Measurements from ENCODE around the gene NUP160.
"Not testable (repeated sequence)": the region's sequence is repeated elsewhere in the genome, so short reads cannot be mapped to it uniquely, and the experiment has no call there.

NUP160 gene

GRCh38 chr11:47750725-47751124 lies 97.4 kb downstream of the NUP160 start:
- peaks cover 94% of the 10 kb centered on the region for H3K36me3 ChIP-seq (ENCODE audit: insufficient read depth, low read depth, low read length)
- no peak overlapping the region for H3K4me3 ChIP-seq (ENCODE audit: low read length)
- no peak overlapping the region for H3K9ac ChIP-seq (ENCODE audit: low read depth, low read length)
- H3K27me3 ChIP-seq (ENCODE audit: insufficient read depth, low read length), result no peaks in the 10 kb centered on the region
- H3K4me1 ChIP-seq (ENCODE audit: insufficient read depth, low read length), result no peaks in the 10 kb centered on the region
- H3K9me3 ChIP-seq (ENCODE audit: insufficient read depth, low read depth, low read length), result no peaks in the 10 kb centered on the region
- H3K27ac ChIP-seq (ENCODE audit: low read length), result no peak overlapping the region

GRCh38 chr11:47742494-47742893 lies 105.7 kb downstream of the NUP160 start:
- not testable (repeated sequence) for H3K27ac ChIP-seq (ENCODE audit: low read length); H3K4me3 ChIP-seq (ENCODE audit: low read length); H3K9me3 ChIP-seq (ENCODE audit: insufficient read depth, low read depth, low read length); H3K4me1 ChIP-seq (ENCODE audit: insufficient read depth, low read length); H3K27me3 ChIP-seq (ENCODE audit: insufficient read depth, low read length); H3K9ac ChIP-seq (ENCODE audit: low read depth, low read length)
- H3K36me3 ChIP-seq (ENCODE audit: insufficient read depth, low read depth, low read length), result peaks cover 99% of the 10 kb centered on the region

GRCh38 chr11:47737817-47738216 lies 110.3 kb downstream of the NUP160 start:
- H3K36me3 ChIP-seq (ENCODE audit: insufficient read depth, low read depth, low read length), result peaks cover 95% of the 10 kb centered on the region
- not testable (repeated sequence) for H3K27ac ChIP-seq (ENCODE audit: low read length); H3K9ac ChIP-seq (ENCODE audit: low read depth, low read length)

GRCh38 chr11:47732271-47732670 lies 115.9 kb downstream of the NUP160 start:
- no peak overlapping the region for H3K4me3 ChIP-seq (ENCODE audit: low read length)
- no peaks in the 10 kb centered on the region for H3K9me3 ChIP-seq (ENCODE audit: insufficient read depth, low read depth, low read length)
- peaks cover 96% of the 10 kb centered on the region for H3K36me3 ChIP-seq (ENCODE audit: insufficient read depth, low read depth, low read length)
- H3K27ac ChIP-seq (ENCODE audit: low read length), result no peak overlapping the region
- H3K27me3 ChIP-seq (ENCODE audit: insufficient read depth, low read length), result no peaks in the 10 kb centered on the region
- H3K4me1 ChIP-seq (ENCODE audit: insufficient read depth, low read length), result no peaks in the 10 kb centered on the region
- H3K9ac ChIP-seq (ENCODE audit: low read depth, low read length), result no peak overlapping the region

More at GRCh38 chr11:47737817-47738216, 110.3 kb downstream of the NUP160 start:
- H3K9me3 ChIP-seq (ENCODE audit: insufficient read depth, low read depth, low read length); H3K4me3 ChIP-seq (ENCODE audit: low read length); H3K27me3 ChIP-seq (ENCODE audit: insufficient read depth, low read length); H3K4me1 ChIP-seq (ENCODE audit: insufficient read depth, low read length): not testable (repeated sequence)

- Histone ChIP-seq H3K4me3 (ENCODE audit: low read length) (no peak overlapping the region), H3K4me1 (ENCODE audit: insufficient read depth, low read length) (no peaks in the 10 kb centered on the region), H3K36me3 (ENCODE audit: insufficient read depth, low read depth, low read length) (peaks cover 96% of the 10 kb centered on the region), H3K9me3 (ENCODE audit: insufficient read depth, low read depth, low read length) (no peaks in the 10 kb centered on the region), H3K27ac (ENCODE audit: low read length) (no peak overlapping the region), H3K27me3 (ENCODE audit: insufficient read depth, low read length) (no peaks in the 10 kb centered on the region), H3K9ac (ENCODE audit: low read depth, low read length) (no peak overlapping the region)
Measured at GRCh38 chr11:47731475-47731874, 116.7 kb downstream of the NUP160 start.
